Measurements from ENCODE around the gene GCGR.

DNA sequence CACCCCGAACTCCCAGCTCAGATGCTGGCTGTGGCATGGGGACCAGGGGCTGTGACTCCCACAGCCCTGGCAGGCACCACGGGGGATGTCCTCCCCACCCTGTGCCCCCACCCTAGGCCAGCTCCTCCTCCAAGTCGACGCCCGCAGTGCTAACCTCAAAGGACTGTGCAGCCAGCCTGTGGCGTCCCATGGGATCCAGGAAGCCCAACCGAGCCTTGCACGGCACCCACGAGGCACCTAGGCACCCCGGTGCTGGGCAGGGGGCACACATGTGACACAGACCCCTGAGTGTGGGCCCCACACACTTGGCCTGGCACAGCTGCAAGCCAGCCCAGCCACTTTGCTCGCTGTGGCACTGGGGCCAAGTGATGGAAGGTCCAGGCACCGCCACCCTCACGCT lies 3.9 kb downstream of the GCGR start:
- TF ChIP-seq, protein P1, sequence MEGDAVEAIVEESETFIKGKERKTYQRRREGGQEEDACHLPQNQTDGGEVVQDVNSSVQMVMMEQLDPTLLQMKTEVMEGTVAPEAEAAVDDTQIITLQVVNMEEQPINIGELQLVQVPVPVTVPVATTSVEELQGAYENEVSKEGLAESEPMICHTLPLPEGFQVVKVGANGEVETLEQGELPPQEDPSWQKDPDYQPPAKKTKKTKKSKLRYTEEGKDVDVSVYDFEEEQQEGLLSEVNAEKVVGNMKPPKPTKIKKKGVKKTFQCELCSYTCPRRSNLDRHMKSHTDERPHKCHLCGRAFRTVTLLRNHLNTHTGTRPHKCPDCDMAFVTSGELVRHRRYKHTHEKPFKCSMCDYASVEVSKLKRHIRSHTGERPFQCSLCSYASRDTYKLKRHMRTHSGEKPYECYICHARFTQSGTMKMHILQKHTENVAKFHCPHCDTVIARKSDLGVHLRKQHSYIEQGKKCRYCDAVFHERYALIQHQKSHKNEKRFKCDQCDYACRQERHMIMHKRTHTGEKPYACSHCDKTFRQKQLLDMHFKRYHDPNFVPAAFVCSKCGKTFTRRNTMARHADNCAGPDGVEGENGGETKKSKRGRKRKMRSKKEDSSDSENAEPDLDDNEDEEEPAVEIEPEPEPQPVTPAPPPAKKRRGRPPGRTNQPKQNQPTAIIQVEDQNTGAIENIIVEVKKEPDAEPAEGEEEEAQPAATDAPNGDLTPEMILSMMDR (IDR thresholded peaks at IDR 0.05 in 8 of 11, conservative IDR thresholded peaks at IDR 0.05 in 3 of 11), result no peak
- TF ChIP-seq POLR2A (IDR thresholded peaks at IDR 0.05) (no peak), POLR2AphosphoS5 (IDR thresholded peaks at IDR 0.05) (no peak)
